K562 (cell line): ENCODE measurements around the gene PDE12. TPM values are rescaled to one million over a fixed set of nuclear protein-coding genes. Genes with fewer than 3 reads are reported as not detected.

ENCODE experiments used
- CCNT2 ChIP-seq: IDR thresholded peaks from 2 replicates; pipeline ENCODE4 v1.6.1; 2011; ENCODE audit warnings: borderline replicate concordance, low read depth, mild to moderate bottlenecking, moderate library complexity, mixed read lengths, low read length; ENCODE audit not compliant: insufficient read length; ENCODE audit errors: extremely low read depth
- CEBPG ChIP-seq, 3 experiments: fragments of 200-800 bp in 1 of 3; sonication (Bioruptor generic) in 1 of 3; sonication (generic) in 1 of 3; formaldehyde crosslinking in 1 of 3; IDR thresholded peaks in 2 of 3; conservative IDR thresholded peaks in 1 of 3; 2 replicates each; pipeline versions ENCODE4 v1.6.1 to v1.8.0; 2016 to 2022; ENCODE audit warnings: missing compliant biosample characterization in 2 of 3, missing genetic modification characterization in 2 of 3, mild to moderate bottlenecking in 1 of 3, missing genetic modification reagents in 1 of 3
- FIP1L1 ChIP-seq: fragments of 200-400 bp; formaldehyde crosslinking; IDR thresholded peaks from 2 replicates; pipeline ENCODE4 v1.6.1; 2018; ENCODE audit warnings: mild to moderate bottlenecking, low read depth, low read length; ENCODE audit not compliant: poor library complexity, severe bottlenecking
- FOS ChIP-seq: IDR thresholded peaks from 3 replicates; pipeline ENCODE4 v1.6.1; 2011; ENCODE audit not compliant: insufficient read length; ENCODE audit errors: extremely low read depth
- GTF2B ChIP-seq: IDR thresholded peaks from 2 replicates; pipeline ENCODE4 v1.6.1; 2011; ENCODE audit not compliant: insufficient read length; ENCODE audit errors: extremely low read depth
- GTF2F1 ChIP-seq: IDR thresholded peaks from 2 replicates; pipeline ENCODE4 v1.6.1; 2011; ENCODE audit warnings: low read depth, low read length, improper control_type of control experiment
- HNRNPUL1 ChIP-seq: fragments of 200-400 bp; formaldehyde crosslinking; IDR thresholded peaks from 2 replicates; pipeline ENCODE4 v1.6.1; 2017; ENCODE audit warnings: low read length
- MXI1 ChIP-seq: IDR thresholded peaks from 2 replicates; pipeline ENCODE4 v1.6.1; 2011; ENCODE audit warnings: low read depth, mild to moderate bottlenecking, improper control_type of control experiment, low read length
- NFXL1 ChIP-seq: fragments of 450-650 bp; formaldehyde crosslinking; IDR thresholded peaks from 2 replicates; pipeline ENCODE4 v1.4.0; 2021; ENCODE audit warnings: mild to moderate bottlenecking
- PHB ChIP-seq: fragments of 250-450 bp; sonication (Bioruptor Pico); IDR thresholded peaks from 2 replicates; pipeline ENCODE4 v1.5.0; 2021
- PHB2 ChIP-seq: fragments of 450-650 bp; IDR thresholded peaks from 2 replicates; pipeline ENCODE4 v1.6.1; 2017; ENCODE audit warnings: low read depth
- PRMT5 ChIP-seq: sonication (generic); formaldehyde crosslinking; IDR thresholded peaks from 2 replicates; pipeline ENCODE4 v1.5.0; 2020; ENCODE audit warnings: missing genetic modification reagents
- RFX7 ChIP-seq: fragments of 250-450 bp; sonication (Bioruptor Pico); IDR thresholded peaks from 2 replicates; pipeline ENCODE4 v1.5.1; 2021; ENCODE audit warnings: mild to moderate bottlenecking
- SMAD1 ChIP-seq: fragments of 150-350 bp; IDR thresholded peaks from 2 replicates; pipeline ENCODE4 v1.6.1; 2014; ENCODE audit warnings: low read length, low read depth; ENCODE audit not compliant: partially characterized antibody
- SP1 ChIP-seq: sonication (generic); formaldehyde crosslinking; IDR thresholded peaks from 2 replicates; pipeline ENCODE4 v1.8.1; 2022; ENCODE audit warnings: mild to moderate bottlenecking, missing genetic modification reagents
- STAT5B ChIP-seq: fragments of 250-450 bp; sonication (Bioruptor Pico); IDR thresholded peaks from 2 replicates; pipeline ENCODE4 v1.8.0; 2021; ENCODE audit warnings: mild to moderate bottlenecking, inconsistent platforms
- TAF9B ChIP-seq: fragments of 450-650 bp; IDR thresholded peaks from 2 replicates; pipeline ENCODE4 v1.6.1; 2018; ENCODE audit warnings: mild to moderate bottlenecking; ENCODE audit not compliant: partially characterized antibody
- XRCC5 ChIP-seq: fragments of 200-400 bp; formaldehyde crosslinking; IDR thresholded peaks from 2 replicates; pipeline ENCODE4 v1.6.1; 2017; ENCODE audit warnings: low read depth, mild to moderate bottlenecking, low read length
- ZBTB17 ChIP-seq: fragments of 450-650 bp; formaldehyde crosslinking; IDR thresholded peaks from 2 replicates; pipeline ENCODE4 v1.4.0; 2020; ENCODE audit warnings: mild to moderate bottlenecking
- ZBTB5 ChIP-seq: fragments of 450-650 bp; IDR thresholded peaks from 2 replicates; pipeline ENCODE4 v1.6.1; 2017; ENCODE audit warnings: antibody characterized with exemption
- ZNF212 ChIP-seq: fragments of 450-650 bp; formaldehyde crosslinking; IDR thresholded peaks from 2 replicates; pipeline ENCODE4 v1.4.0; 2020; ENCODE audit warnings: mild to moderate bottlenecking
- ZNF282 ChIP-seq: sonication (generic); formaldehyde crosslinking; IDR thresholded peaks from 2 replicates; pipeline ENCODE4 v1.8.1; 2023; ENCODE audit warnings: missing genetic modification reagents
- ZNF707 ChIP-seq: fragments of 250-450 bp; sonication (Bioruptor Pico); conservative IDR thresholded peaks from 2 replicates; pipeline ENCODE4 v1.8.0; 2022; ENCODE audit warnings: inconsistent platforms, mild to moderate bottlenecking, moderate library complexity
- ZNF778 ChIP-seq: fragments of 450-650 bp; formaldehyde crosslinking; IDR thresholded peaks from 2 replicates; pipeline ENCODE4 v1.4.0; 2020; ENCODE audit warnings: mild to moderate bottlenecking, moderate library complexity
- ZNF79 ChIP-seq: fragments of 250-450 bp; sonication (Bioruptor Pico); IDR thresholded peaks from 2 replicates; pipeline ENCODE4 v1.4.0; 2020; ENCODE audit warnings: low read depth, mild to moderate bottlenecking, moderate library complexity
- polyA plus RNA-seq, 8 experiments: library from polyadenylated mRNA; depleted of rRNA in 4 of 8; stranded (reverse) in 5 of 8; unstranded in 3 of 8; fragments of >200 nt; fragmentation: Nextera tagmentation in 2 of 8; fragmentation: Illumina TruSeq in 1 of 8; extraction: Ambion mirVana in 2 of 8; extraction: Trizol in 1 of 8; gene quantifications; 2 replicates each; pipeline versions ENCODE4 v1.2.1 to v1.2.3, GENCODE V29; 2011 to 2014; ENCODE audit warnings: inconsistent platforms in 1 of 8, missing spikeins in 1 of 8
- total RNA-seq, 7 experiments: library from RNA; depleted of rRNA in 6 of 7; stranded (reverse); fragments of >200 nt in 6 of 7; fragmentation: Illumina TruSeq in 2 of 7; extraction: Trizol in 2 of 7; gene quantifications; 2 replicates each; pipeline versions ENCODE4 v1.2.1 to v1.2.3, GENCODE V29; 2011 to 2021; ENCODE audit warnings: low replicate concordance in 1 of 7
- TF ChIP-seq, protein P1 (sequence below): fragments of 450-650 bp; IDR thresholded peaks from 2 replicates; pipeline ENCODE4 v1.7.1; 2018; ENCODE audit warnings: mild to moderate bottlenecking, low read depth; ENCODE audit not compliant: partially characterized antibody

The PDE12 gene
- total and polyA plus RNA-seq, 9 of the 15 experiments (the other 6 are each of a cell fraction or from before 2014, with no cell fraction given) = 2.1 to 20.5 (median 10.0) TPM

- no peak for TF ChIP-seq TAF9B
- TF ChIP-seq RFX7 (CRISPR knock-in tag) = no peak
- peak; percentile 54 for TF ChIP-seq CCNT2
- TF ChIP-seq GTF2B = no peak
- no peak for TF ChIP-seq ZBTB5
- TF ChIP-seq STAT5B (CRISPR knock-in tag) = no peak
- TF ChIP-seq NFXL1 (CRISPR knock-in tag) = no peak
- no peak for TF ChIP-seq ZBTB17 (CRISPR knock-in tag)
- TF ChIP-seq PHB2 = peak; percentile 77
- TF ChIP-seq PHB (CRISPR knock-in tag) = no peak
- TF ChIP-seq ZNF778 = no peak
- TF ChIP-seq, protein P1, sequence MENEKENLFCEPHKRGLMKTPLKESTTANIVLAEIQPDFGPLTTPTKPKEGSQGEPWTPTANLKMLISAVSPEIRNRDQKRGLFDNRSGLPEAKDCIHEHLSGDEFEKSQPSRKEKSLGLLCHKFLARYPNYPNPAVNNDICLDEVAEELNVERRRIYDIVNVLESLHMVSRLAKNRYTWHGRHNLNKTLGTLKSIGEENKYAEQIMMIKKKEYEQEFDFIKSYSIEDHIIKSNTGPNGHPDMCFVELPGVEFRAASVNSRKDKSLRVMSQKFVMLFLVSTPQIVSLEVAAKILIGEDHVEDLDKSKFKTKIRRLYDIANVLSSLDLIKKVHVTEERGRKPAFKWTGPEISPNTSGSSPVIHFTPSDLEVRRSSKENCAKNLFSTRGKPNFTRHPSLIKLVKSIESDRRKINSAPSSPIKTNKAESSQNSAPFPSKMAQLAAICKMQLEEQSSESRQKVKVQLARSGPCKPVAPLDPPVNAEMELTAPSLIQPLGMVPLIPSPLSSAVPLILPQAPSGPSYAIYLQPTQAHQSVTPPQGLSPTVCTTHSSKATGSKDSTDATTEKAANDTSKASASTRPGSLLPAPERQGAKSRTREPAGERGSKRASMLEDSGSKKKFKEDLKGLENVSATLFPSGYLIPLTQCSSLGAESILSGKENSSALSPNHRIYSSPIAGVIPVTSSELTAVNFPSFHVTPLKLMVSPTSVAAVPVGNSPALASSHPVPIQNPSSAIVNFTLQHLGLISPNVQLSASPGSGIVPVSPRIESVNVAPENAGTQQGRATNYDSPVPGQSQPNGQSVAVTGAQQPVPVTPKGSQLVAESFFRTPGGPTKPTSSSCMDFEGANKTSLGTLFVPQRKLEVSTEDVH = no peak
- no peak for TF ChIP-seq XRCC5
- TF ChIP-seq SP1 = no peak
- TF ChIP-seq ZNF707 (CRISPR knock-in tag) = no peak
- no peak for TF ChIP-seq MXI1
- no peak for TF ChIP-seq ZNF212 (CRISPR knock-in tag)
- TF ChIP-seq SMAD1 = no peak
- TF ChIP-seq FIP1L1 = no peak
- no peak for TF ChIP-seq HNRNPUL1
- TF ChIP-seq PRMT5 (CRISPR knock-in tag) = no peak
- no peak for TF ChIP-seq ZNF79 (CRISPR knock-in tag)
- no peak for TF ChIP-seq CEBPG (CRISPR knock-in tag; IDR thresholded peaks at IDR 0.05)
- no peak for TF ChIP-seq CEBPG (tag; conservative IDR thresholded peaks at IDR 0.05 in 1 of 2, IDR thresholded peaks at IDR 0.05 in 1 of 2)
- no peak for TF ChIP-seq FOS
- no peak for TF ChIP-seq GTF2F1
- no peak for TF ChIP-seq ZNF282 (CRISPR knock-in tag)
Measured at GRCh38 chr3:57598765-57599360, 42.8 kb downstream of the PDE12 start (continued).
